Stimulated activated CD8-positive, alpha-beta memory T cell treated with anti-CD3 and anti-CD28 coated beads, Interleukin-2, amount 100 ng/mL, for 1 hour (primary cell): Measurements from ENCODE around the gene EXT2.
A peak's percentile ranks its signal among the peaks of the same experiment; 100 is the strongest.

Experiments
- DNase-seq, 2 donors: peaks; one replicate each; pipeline ENCODE4 v3.0.0-alpha.2; 2020; ENCODE audit warnings: low read depth in 2 of 2

EXT2 gene

GRCh38 chr11:44085330-44085729, 10.1 kb upstream of the EXT2 start:
- no peak for DNase-seq

DNA sequence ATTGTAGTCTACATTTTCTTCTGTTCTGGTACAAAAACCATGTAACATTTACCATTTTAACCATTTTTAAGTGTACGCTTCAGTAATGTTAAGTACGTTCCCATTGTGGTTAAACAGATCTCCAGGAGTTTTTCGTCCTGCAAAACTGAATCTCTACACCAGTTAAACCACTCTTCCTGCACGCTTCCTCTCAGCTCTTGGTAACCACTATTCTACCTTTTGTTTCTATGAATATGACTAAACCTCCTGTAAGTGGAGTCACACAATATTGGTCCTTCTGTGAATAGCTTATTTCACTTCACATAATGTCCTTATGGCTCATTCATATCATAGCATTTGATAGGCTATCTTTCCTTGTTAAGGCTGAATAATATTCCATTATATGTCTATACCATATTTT, 7.1 kb upstream of the EXT2 start:
- DNase-seq = no peak

- no peak for DNase-seq
Measured at GRCh38 chr11:44088871-44089270, 6.6 kb upstream of the EXT2 start.

- DNase-seq = no peak
Measured at GRCh38 chr11:44090539-44090938, 4.9 kb upstream of the EXT2 start.

DNA sequence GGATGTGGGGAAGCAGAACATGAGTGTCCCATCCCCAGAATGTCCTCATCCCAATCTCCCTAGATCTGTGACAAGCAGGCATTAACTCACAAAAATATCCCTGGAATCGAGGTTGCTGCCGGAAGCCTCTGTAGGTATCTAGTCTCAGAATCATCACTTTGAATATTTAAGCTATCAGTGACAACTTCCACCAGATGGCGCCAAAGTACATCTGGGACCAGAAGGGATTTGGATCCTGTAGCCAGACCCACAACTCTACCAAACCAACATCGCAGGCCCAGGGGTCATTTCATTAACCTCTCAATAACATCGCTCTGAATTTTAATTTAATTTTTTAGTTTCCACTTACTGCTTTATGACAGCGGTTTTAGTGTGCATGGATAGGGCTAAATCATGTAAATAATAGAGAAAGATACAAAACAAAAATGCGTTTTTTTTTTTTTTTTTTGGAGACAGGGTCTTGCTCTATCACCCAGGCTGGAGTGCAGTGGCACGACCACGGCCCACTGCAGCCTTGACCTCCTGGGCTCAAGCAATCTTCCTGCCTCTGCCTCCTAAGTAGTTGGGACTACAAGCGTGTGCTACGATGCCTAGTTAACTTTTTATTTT, 1.1 kb upstream of the EXT2 start:
- DNase-seq = peak; percentile 31 to 57

DNA sequence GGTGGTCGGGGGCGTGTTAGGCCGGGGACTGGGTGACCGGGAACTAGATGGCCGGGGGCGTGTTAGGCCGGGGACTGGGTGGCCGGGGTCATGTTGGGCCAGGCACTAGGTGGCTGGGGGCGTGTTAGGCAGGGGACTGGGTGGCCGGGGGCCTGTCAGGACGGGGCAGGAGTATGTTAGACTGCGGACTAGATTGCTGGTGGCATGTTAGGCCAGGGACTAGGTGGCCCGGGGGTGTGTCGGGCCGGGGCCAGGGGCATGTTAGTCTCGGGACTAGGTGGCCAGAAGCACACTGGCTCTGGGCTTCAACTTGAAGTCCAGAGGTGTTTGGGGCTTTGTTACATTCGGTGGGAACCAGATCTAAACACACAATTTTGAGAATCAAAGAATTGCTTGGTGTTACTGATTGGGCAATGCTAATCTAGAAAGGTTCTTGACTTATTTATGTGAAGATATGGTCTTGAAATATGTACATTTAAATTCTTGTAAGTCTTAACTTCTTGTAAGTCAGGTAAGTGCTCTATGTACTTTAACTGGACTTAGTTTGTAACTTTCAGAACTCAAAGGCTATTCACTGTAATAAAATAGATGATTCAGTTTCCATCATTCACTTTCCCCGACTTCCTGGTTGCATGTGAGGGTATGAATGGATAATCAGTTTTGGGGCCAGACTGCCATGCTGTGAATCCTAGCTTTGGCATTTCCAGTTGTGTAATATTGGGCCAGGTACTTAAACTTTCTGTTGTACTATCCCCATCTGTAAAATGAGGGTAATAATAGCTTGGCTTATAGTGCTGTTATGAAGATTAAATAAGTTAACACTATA, 1.1 kb downstream of the EXT2 start:
- no peak for DNase-seq

GRCh38 chr11:44097821-44098220, 2.3 kb downstream of the EXT2 start:
- DNase-seq = no peak

DNA sequence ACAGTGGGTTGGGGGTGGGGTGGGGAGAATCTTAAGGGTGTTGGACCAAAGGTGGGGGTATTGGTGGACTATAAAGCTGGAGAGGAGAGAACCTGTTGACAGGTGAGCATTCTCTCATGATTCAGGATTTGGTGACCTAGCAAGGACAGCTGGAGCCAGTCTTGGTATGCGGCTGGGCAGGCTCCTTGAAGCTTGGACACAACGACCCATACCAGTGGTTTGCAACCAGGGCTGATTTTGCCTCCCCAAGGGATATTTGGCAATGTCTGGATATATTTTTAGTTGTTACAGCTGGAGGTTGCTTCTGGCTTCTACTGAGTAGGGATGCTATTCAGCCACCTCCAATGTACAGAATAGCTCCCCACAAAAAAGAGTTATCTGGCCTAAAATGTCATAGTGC, 5.6 kb downstream of the EXT2 start:
- DNase-seq = no peak

GRCh38 chr11:44104481-44105294, 9.2 kb downstream of the EXT2 start:
- DNase-seq = no peak

GRCh38 chr11:44108260-44108659, 12.8 kb downstream of the EXT2 start:
- no peak for DNase-seq

DNA sequence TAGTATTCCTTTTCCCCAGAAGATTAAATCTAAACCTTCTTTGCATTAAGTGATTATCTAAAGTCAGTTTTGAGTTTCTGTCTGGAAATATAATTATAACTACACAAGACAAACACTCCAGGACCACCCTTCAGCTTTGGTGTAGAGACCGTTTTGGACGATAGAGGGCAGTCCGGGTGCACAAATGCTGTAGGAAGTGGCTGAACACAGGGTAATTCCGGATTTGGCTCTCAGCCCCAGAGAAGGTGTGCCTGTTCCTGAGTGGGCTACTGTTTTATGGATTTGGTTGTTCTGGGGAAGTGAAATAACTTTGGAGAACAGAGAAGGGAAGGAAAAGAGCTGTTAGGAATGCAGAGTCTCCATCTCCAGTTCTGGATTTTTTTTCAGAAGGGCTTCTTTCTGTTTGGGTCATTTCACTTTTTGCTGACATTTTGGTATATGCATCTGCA, 14.8 kb downstream of the EXT2 start:
- DNase-seq = peak; percentile 11 to 24

DNA sequence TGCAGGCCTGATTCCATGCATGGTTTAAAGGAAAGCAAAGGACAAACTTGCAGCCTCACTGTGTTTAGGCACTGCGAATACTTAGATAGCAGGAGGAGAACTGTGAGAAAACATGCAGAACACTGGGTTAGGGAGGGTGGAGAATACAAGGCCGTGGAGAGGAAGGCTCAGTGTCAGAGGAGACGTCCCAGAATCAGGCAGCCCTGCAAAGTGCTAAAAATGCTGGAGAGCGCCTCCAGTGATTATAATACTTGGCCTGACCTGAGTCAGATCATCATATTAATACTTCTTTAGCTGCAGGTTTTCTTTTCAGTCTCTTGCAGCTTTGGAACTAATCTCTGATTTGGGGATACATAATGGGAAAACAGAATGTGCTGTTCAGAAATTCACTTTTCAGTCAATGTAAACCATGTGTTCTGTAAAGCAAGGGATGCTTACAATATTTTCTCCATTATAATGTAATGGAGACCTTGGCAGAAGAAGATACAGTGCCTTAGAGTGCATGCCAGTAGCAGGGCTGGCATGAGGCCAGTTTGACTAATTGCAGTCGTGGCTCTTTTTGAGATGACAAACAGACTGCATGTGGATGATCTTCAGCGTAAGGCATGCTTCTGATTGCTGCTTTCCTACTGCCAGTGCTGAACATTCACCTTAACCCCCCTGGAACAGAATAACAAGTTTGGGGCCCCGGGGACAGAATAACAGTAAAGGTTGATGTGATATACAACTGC, 16.8 kb downstream of the EXT2 start:
- no peak for DNase-seq

GRCh38 chr11:44113018-44113417, 17.5 kb downstream of the EXT2 start:
- DNase-seq = no peak

DNA sequence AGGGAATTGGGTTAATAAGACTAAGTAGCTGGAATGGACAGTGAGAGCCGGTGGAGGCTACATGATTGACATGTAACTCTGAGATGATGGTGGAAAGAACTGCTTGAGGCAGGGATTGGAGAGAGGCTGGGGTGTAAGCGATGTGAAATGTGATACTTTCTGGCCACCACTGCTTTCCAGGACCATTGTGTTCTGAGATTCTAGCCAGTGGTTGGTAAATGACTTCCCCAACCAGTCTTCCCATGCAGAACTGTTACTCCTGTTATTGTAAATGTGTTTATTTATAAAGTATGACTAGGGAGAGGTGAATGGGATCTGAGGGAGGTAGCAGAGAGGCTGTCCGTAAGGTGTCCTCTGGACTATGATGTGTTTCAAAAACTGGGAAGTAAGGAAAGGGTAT, 18.1 kb downstream of the EXT2 start:
- no peak for DNase-seq

DNA sequence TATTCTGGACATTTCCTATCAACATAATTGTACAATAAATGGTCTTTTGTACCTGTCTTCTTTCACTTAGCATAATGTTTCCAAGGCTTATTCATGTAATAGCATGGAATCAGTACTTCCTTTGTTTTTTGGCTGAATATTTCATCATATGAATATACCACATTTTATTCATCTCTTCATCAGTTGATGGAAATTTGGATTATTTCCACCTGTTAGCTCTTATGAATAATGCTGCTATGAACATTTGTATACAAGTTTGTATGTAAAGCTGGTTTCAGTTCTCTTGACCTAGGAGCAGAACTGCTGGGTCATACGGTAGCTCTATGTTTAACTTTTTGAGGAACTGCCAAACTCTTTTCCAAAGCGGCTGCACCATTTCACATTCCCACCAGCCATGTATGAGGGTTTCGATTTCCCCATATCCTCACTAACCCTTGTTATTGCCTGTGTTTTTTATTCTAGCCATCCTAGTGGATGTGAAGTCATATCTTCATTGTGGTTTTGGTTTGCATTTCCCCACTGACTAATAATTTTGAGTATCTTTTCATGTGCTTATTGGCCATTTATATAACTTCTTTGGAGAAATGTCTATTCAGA, 20.9 kb downstream of the EXT2 start:
- no peak for DNase-seq

GRCh38 chr11:44120169-44120568, 24.7 kb downstream of the EXT2 start:
- no peak for DNase-seq

DNA sequence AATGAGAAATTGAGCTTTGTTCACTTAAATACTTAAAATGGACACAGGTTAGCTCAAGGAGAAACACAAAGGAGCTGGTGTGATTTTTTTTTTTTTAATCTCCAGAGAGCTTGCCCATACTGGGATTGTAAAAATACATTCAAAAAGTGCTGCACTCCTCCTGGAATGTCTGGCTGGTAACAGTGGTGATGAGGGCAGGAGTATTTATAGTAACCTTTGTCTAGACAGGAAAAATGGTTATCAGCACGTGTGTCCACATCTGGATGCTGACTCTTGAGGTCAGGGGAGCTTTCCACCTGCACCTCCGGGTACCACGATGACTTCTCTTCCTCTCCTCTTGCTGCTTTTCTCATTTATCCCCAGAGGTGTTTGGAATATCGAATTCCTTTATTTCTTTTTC, 30.1 kb downstream of the EXT2 start:
- no peak for DNase-seq

- no peak for DNase-seq
Measured at GRCh38 chr11:44126304-44126703, 30.8 kb downstream of the EXT2 start.

- no peak for DNase-seq
Measured at GRCh38 chr11:44127130-44127529, 31.7 kb downstream of the EXT2 start.

- DNase-seq = no peak
Measured at GRCh38 chr11:44128729-44129128, 33.3 kb downstream of the EXT2 start.

DNA sequence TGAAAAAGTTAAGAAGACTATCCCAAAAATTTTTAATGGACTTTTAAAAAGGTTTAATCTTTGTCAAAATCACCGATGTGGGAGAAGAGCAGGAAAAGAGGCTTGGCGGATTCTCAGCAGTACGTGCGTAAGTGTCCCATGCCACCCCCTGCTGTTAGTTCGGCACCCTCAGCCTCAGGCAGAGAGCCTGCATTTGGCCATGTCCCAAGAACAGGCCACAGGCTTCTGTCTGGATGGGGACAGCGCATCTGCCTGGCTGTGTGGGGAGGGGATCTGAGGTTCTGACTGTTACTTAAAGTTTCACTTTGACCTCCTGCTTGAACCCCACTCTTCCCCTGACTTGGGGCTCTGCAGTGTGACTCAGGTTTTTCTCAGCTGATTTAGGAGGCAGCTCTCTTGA, 35.3 kb downstream of the EXT2 start:
- no peak for DNase-seq
